ENCODE measurements around the gene DUSP22. TPM values are rescaled to one million over a fixed set of nuclear protein-coding genes. Genes with fewer than 3 reads are reported as not detected.
A peak's percentile ranks its signal among the peaks of the same experiment; 100 is the strongest.

Gene DUSP22
- total and polyA plus RNA-seq, 7 donors = 31.6 to 58.0 (median 49.7) TPM

DNA sequence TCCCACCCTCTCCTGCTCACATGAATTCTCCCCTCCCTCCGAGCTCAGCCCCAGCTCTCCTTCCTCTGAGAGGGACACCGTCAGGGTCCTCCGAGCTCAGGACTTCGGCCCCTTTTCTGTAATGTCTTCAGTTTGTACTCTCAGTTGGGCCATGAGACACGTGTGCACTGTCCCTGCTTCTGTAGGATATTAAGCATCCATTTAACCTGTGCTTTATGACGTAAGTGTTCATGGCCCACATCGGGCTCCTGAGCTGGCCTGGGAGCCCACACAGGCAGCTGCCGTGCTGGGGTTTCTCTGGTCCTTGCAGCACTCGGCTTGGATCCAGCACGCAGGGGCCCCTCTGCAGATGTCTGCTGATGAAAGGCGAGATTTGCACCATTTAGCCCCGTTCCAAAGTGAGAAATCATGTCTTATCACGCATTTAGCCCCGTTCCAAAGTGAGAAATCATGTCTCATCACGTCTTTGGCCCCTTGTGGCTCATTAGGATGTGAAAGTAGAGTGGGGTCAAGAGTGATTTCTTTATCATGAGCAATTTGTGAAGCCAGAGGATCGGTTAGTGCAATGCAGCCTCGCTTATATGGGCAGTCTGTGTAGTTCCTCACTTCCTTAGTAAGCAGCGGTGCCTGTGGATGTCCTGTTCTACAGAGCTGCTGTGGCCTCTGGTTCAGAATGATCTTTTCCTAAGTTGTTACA is 25.3 kb downstream of the DUSP22 start:
- no peak for TF ChIP-seq CTCF (IDR thresholded peaks at IDR 0.05)
- intact Hi-C loops (cut with DNase I) = no loop called here
- peaks cover 4% of the 10 kb centered on the region for H3K4me1 ChIP-seq
- WGBS, 3 donors = 61 to 66% (median 62%) methylated on average over 18 of the region's 18 CpGs
- no peaks in the 10 kb centered on the region for H3K36me3 ChIP-seq (ENCODE audit: insufficient read depth in 1 of 2, low read depth in 1 of 2)
- H3K27me3 ChIP-seq (ENCODE audit: insufficient read depth in 3 of 3, low read length in 2 of 3) = no peaks in the 10 kb centered on the region
- H3K27ac ChIP-seq = no peak overlapping the region
- no peak for ATAC-seq
- H3K9me3 ChIP-seq = no peaks in the 10 kb centered on the region
- H3K4me3 ChIP-seq = no peak overlapping the region
- DNase-seq = no peak

- no peak for TF ChIP-seq CTCF (IDR thresholded peaks at IDR 0.05)
- intact Hi-C loops (cut with DNase I) = no loop called here
Measured at GRCh38 chr6:318243-318890, 26.1 kb downstream of the DUSP22 start.

DNA sequence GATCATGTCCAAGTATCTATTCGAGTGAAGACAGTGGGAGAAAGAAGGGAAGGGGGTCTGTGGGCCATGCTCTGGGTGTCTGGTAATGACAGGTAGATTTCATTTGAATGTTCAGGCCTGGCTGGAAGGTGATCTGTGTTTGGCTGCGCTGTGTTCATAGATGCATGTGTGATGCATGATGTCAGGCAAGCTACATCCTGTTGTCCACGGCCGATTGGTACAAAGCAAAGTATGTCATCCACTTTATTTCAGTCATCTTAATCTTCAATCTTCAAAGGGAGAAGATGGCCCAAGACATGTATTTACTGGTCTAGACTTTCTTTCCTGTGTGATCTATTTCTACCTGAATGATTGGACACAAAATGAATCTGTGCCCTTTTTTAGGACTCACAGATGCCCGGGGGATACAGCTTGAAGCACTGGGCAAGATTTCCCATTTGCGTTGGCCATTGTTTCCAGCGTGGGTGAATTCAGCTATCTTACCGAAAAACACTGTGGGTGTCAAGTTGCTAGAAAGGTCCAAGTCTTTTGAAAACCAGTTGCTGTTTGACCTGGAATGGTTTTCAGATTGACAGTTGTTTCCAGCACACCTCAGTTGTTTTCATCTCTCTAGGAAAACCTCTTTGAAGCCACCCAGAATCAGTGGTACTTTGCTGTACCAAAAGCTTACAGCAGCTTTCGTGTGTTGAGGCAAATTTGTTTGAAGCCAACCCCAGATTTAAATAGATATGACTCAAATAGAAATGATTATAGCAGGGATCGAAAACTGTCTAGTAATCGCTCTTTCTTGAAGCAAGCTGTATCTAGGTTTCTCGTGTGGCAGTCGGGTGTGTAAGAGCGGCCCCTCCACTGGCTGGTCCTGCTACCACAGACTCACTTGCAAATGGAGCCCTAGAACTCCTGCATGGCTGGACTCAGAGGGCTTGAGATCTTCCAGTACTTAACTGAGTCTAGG is 27.2 kb downstream of the DUSP22 start:
- H3K9me3 ChIP-seq = no peaks in the 10 kb centered on the region
- no peaks in the 10 kb centered on the region for H3K27me3 ChIP-seq (ENCODE audit: insufficient read depth in 3 of 3, low read length in 2 of 3)
- no peak overlapping the region for H3K4me3 ChIP-seq
- peak in 1 of 2 donors; percentile 11 for DNase-seq
- peaks cover 4% of the 10 kb centered on the region for H3K4me1 ChIP-seq
- no peaks in the 10 kb centered on the region for H3K36me3 ChIP-seq (ENCODE audit: insufficient read depth in 1 of 2, low read depth in 1 of 2)
- 86 to 92% (median 89%) methylated on average over 14 of the region's 14 CpGs for WGBS, 3 donors
- ATAC-seq = no peak
- no peak for TF ChIP-seq CTCF (IDR thresholded peaks at IDR 0.05)
- H3K27ac ChIP-seq = no peak overlapping the region
- intact Hi-C loops (cut with DNase I) = no loop called here

More at GRCh38 chr6:318243-318890, 26.1 kb downstream of the DUSP22 start:
- Histone ChIP-seq H3K4me1 (peaks cover 4% of the 10 kb centered on the region), H3K9me3 (no peaks in the 10 kb centered on the region), H3K27ac (no peak overlapping the region), H3K27me3 (ENCODE audit: insufficient read depth in 3 of 3, low read length in 2 of 3) (no peaks in the 10 kb centered on the region), H3K4me3 (no peak overlapping the region), H3K36me3 (ENCODE audit: insufficient read depth in 1 of 2, low read depth in 1 of 2) (no peaks in the 10 kb centered on the region)
- ATAC-seq = peak in 2 of 4 donors; percentile 19
- WGBS, 3 donors = 73 to 77% (median 73%) methylated on average over 4 of the region's 4 CpGs
- no peak for DNase-seq

- peak in 1 of 2 donors; percentile 46 for DNase-seq
- no peak for ATAC-seq
- no peaks in the 10 kb centered on the region for H3K9me3 ChIP-seq
- intact Hi-C loops (cut with DNase I) = no loop called here
- WGBS, 3 donors = 89 to 94% (median 90%) methylated on average over 13 of the region's 13 CpGs
- TF ChIP-seq CTCF (IDR thresholded peaks at IDR 0.05) = no peak
- peaks cover 4% of the 10 kb centered on the region for H3K4me1 ChIP-seq
- H3K36me3 ChIP-seq (ENCODE audit: insufficient read depth in 1 of 2, low read depth in 1 of 2) = no peaks in the 10 kb centered on the region
- H3K27me3 ChIP-seq (ENCODE audit: insufficient read depth in 3 of 3, low read length in 2 of 3) = no peaks in the 10 kb centered on the region
- no peak overlapping the region for H3K4me3 ChIP-seq
- H3K27ac ChIP-seq = no peak overlapping the region
Measured at GRCh38 chr6:320351-321157, 28.3 kb downstream of the DUSP22 start.

Measured in psoas muscle (tissue), 8 donors.